ENCODE results near the gene TMEM178A. TPM values are rescaled to one million over a fixed set of nuclear protein-coding genes. Genes with fewer than 3 reads are reported as not detected.

The TMEM178A gene
- total RNA-seq, 2 experiments from 2014 or later = 0.25 to 0.38 TPM

DNA sequence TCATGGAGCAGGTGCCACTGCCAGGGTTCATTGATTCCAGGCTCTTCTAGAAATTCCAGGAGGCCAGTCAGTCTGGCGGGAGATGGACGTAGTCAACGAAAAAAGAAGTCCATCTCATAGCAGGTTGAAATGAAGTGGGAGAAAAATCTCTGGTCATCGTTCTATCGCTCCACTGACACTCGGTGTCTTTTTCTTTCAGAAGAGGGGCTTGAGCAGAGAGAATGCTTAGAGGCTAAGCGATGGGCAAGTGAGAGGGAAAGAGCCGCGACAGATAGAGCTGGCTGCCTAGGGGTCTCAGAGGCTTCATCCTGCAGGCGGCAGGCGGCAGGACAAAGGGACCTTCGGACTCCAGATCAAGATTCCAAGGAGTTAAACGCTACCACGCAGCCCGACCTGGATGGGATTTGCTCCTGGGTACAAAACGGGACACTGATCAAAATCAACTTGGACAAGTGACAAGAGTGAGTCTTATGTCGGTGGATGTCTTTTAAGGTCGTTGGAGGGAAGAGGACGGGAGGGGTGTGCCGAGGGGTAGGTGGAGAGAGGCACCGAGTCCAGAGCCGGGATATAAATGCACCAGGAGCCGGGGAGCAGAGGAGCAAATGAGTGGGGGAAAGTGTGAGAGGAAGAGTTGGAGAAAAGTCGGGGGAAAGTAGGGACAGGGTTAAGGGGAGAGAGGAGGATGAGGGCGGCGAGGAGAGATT is 677 bp upstream of the TMEM178A start:
- CTCF ChIA-PET (ENCODE audit: unreplicated experiment) = no interaction called here
- no peak for TF ChIP-seq EZH2phosphoT487 (IDR thresholded peaks at IDR 0.05; ENCODE audit: borderline replicate concordance, low read depth, low read length)
- TF ChIP-seq, protein P1, sequence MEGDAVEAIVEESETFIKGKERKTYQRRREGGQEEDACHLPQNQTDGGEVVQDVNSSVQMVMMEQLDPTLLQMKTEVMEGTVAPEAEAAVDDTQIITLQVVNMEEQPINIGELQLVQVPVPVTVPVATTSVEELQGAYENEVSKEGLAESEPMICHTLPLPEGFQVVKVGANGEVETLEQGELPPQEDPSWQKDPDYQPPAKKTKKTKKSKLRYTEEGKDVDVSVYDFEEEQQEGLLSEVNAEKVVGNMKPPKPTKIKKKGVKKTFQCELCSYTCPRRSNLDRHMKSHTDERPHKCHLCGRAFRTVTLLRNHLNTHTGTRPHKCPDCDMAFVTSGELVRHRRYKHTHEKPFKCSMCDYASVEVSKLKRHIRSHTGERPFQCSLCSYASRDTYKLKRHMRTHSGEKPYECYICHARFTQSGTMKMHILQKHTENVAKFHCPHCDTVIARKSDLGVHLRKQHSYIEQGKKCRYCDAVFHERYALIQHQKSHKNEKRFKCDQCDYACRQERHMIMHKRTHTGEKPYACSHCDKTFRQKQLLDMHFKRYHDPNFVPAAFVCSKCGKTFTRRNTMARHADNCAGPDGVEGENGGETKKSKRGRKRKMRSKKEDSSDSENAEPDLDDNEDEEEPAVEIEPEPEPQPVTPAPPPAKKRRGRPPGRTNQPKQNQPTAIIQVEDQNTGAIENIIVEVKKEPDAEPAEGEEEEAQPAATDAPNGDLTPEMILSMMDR (conservative IDR thresholded peaks at IDR 0.05; ENCODE audit: low read length) = no peak
- no peaks in the 10 kb centered on the region for H3K9me3 ChIP-seq (ENCODE audit: low read length)
- H3K36me3 ChIP-seq (ENCODE audit: insufficient read depth, low read length) = no peaks in the 10 kb centered on the region
- no TSS peak for BruUV-seq (replicated peaks)
- no peaks in the 10 kb centered on the region for H3K9me2 ChIP-seq (ENCODE audit: insufficient read depth, low read length)
- H2AFZ ChIP-seq (ENCODE audit: low read length) = no peak overlapping the region
- intact Hi-C loops (cut with micrococcal nuclease; ENCODE audit: unreplicated experiment) = no loop called here
- no peak overlapping the region for H3K4me3 ChIP-seq (ENCODE audit: low read depth, low read length, poor library complexity, severe bottlenecking)
- H4K20me1 ChIP-seq (ENCODE audit: insufficient read depth, low read length) = no peaks in the 10 kb centered on the region
- no peak for DNase-seq (ENCODE audit: low spot score)
- POLR2A ChIA-PET = no interaction called here
- no peaks in the 10 kb centered on the region for H3K4me1 ChIP-seq (ENCODE audit: insufficient read depth, low read length, poor library complexity, severe bottlenecking)
- no peaks in the 10 kb centered on the region for H3K79me2 ChIP-seq (ENCODE audit: insufficient read depth, low read depth, low read length)
- no peak overlapping the region for H3K4me2 ChIP-seq (ENCODE audit: low read length)
- no peak overlapping the region for H3K27ac ChIP-seq (ENCODE audit: low read depth, low read length, poor library complexity, severe bottlenecking)

DNA sequence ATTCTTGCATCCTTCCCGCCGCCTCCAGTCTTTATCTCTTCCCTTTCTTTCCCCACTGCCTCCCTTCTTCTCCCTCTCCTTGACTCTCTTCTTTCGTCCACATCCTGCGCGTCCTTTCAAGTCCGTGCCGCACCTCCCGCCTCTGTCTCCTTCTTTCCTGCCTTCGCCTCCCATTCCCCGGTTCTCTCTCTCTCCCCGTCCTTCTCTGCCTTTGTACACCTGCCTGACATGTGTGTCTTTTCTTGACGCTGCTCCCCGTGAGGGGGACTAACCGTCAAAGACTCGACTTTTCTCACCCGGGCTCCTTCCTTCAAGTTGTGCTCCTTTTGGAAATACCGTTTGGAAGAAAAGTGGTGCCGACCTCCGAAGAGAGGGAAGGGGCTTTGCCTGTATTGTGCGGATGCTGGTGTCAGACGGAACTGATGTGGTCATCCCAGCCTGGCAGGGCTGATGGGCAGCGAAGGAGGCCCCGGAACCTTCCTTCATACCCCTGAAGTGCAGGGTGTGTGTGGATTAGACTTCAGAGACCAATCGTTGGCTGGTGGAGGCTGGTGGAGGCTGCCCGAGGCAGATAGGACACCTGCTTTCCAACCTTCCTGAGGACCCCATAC is 879 bp downstream of the TMEM178A start:
- no peak for DNase-seq (ENCODE audit: low spot score)
- Histone ChIP-seq H3K4me2 (ENCODE audit: low read length) (no peak overlapping the region), H2AFZ (ENCODE audit: low read length) (no peak overlapping the region), H3K36me3 (ENCODE audit: insufficient read depth, low read length) (no peaks in the 10 kb centered on the region), H3K4me1 (ENCODE audit: insufficient read depth, low read length, poor library complexity, severe bottlenecking) (no peaks in the 10 kb centered on the region), H3K9me2 (ENCODE audit: insufficient read depth, low read length) (no peaks in the 10 kb centered on the region), H3K9me3 (ENCODE audit: low read length) (no peaks in the 10 kb centered on the region), H3K79me2 (ENCODE audit: insufficient read depth, low read depth, low read length) (no peaks in the 10 kb centered on the region), H3K27ac (ENCODE audit: low read depth, low read length, poor library complexity, severe bottlenecking) (no peak overlapping the region), H4K20me1 (ENCODE audit: insufficient read depth, low read length) (no peaks in the 10 kb centered on the region), H3K4me3 (ENCODE audit: low read depth, low read length, poor library complexity, severe bottlenecking) (no peak overlapping the region)
- CTCF ChIA-PET (ENCODE audit: unreplicated experiment) = no interaction called here
- BruUV-seq (replicated peaks) = no TSS peak
- TF ChIP-seq EZH2phosphoT487 (IDR thresholded peaks at IDR 0.05; ENCODE audit: borderline replicate concordance, low read depth, low read length) = no peak
- intact Hi-C loops (cut with micrococcal nuclease; ENCODE audit: unreplicated experiment) = no loop called here
- POLR2A ChIA-PET = no interaction called here

DNA sequence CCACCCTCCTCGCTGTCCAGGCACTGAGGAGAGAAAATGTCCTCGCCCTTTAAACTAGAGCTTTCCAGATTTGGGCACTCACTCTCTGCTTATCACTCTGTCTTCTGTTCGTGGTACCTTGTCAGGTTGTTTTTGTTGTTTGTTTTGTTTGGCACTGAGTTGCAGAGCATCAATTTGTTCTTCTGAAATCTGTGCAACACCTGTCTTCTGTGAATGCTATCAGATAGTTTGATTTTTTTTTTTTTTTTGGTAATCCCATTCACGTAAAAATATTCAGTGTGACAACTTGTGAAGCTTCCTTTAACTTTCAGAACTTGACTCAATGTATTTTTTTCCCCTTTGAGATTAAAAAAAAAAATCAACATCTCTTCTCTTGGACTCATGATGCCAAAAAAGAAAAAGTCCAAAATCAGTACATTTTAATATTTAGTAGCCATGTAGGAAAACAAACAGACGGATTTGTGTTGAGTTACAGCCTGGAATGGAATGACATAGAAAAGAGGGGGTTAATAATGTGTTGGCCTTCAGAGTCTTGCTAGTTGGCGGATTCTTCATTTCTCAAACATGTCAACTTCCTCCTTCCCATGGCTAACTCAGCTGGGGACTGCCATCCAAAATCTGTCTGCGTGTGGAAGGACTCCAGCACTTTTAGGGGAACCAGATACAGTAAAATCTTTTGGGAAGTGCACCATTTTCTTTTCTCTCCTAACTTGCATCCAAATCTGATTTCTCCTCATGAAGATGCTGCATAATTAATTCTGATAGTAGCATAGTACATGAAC is 1.6 kb downstream of the TMEM178A start:
- Histone ChIP-seq H3K36me3 (ENCODE audit: insufficient read depth, low read length) (no peaks in the 10 kb centered on the region), H3K4me3 (ENCODE audit: low read depth, low read length, poor library complexity, severe bottlenecking) (no peak overlapping the region), H3K27ac (ENCODE audit: low read depth, low read length, poor library complexity, severe bottlenecking) (no peak overlapping the region), H3K9me3 (ENCODE audit: low read length) (no peaks in the 10 kb centered on the region), H4K20me1 (ENCODE audit: insufficient read depth, low read length) (no peaks in the 10 kb centered on the region), H3K9me2 (ENCODE audit: insufficient read depth, low read length) (no peaks in the 10 kb centered on the region), H3K4me2 (ENCODE audit: low read length) (no peak overlapping the region), H3K4me1 (ENCODE audit: insufficient read depth, low read length, poor library complexity, severe bottlenecking) (no peaks in the 10 kb centered on the region), H3K79me2 (ENCODE audit: insufficient read depth, low read depth, low read length) (no peaks in the 10 kb centered on the region), H2AFZ (ENCODE audit: low read length) (no peak overlapping the region)
- DNase-seq (ENCODE audit: low spot score) = no peak
- CTCF ChIA-PET (ENCODE audit: unreplicated experiment) = no interaction called here
- no peak for TF ChIP-seq EZH2phosphoT487 (IDR thresholded peaks at IDR 0.05; ENCODE audit: borderline replicate concordance, low read depth, low read length)
- TF ChIP-seq, protein P1 (conservative IDR thresholded peaks at IDR 0.05; ENCODE audit: low read length) = no peak
- intact Hi-C loops (cut with micrococcal nuclease; ENCODE audit: unreplicated experiment) = no loop called here
- POLR2A ChIA-PET = interaction anchor here (0.6 kb wide), 1 partner anchor 39 kb away, joined by 6 read pairs; no protein-coding TSS in a partner anchor
- no TSS peak for BruUV-seq (replicated peaks)
